GM19324 (cell line): ENCODE measurements around the gene LIX1.
"Not testable (repeated sequence)": the region's sequence is repeated elsewhere in the genome, so short reads cannot be mapped to it uniquely, and the experiment has no call there.

Source experiments
- ATAC-seq: cut with Tn5 transposase; IDR thresholded peaks from one replicate; pipeline ENCODE4 v1.9.1; 2021; ENCODE audit warnings: mild to moderate bottlenecking, moderate library complexity; ENCODE audit not compliant: unreplicated experiment, low FRiP score

LIX1 gene

DNA sequence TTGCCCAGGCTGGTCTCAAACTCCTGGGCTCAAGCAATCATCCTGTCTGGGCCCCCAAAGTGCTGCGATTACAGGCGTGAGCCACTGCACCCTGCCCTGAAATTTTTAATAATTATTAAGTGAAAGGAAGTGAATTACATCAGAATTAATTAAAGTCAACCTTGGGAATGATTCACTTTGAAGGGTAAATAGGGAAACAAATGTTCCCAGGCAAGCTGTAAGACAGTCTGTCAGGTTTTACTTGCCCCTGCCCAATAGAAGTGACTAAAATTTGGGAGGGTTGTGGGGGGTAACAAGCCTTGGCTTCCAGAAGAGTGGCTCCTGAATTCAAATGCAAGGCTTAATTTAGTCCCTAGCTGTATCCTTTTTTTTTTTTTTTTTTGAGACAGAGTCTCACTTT lies 1.3 kb upstream of the LIX1 start:
- ATAC-seq: no peak

GRCh38 chr5:97141539-97141938 lies 872 bp downstream of the LIX1 start:
- ATAC-seq: no peak

- ATAC-seq: no peak
Measured at GRCh38 chr5:97141031-97141430, 1.4 kb downstream of the LIX1 start.

DNA sequence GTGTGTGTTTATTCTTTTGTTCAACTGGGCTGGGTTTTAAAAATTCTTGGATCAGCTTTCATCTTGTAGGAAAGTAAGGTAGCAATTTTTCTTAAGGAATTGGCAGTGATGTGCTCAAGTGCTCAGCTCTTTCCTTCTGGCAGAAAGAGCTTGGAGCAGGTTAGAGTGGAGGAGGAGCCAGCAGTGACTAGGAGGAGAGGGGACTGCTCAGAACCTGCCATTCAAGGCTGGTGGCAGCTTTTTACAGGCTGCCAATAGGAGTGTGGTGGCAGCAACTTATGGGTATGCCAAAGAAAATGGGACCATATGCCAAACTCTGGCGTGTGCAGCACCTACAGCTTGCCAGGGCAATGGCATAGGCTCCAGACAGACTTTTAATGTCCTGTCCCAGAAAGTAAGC lies 2.2 kb downstream of the LIX1 start:
- ATAC-seq: not testable (repeated sequence)

DNA sequence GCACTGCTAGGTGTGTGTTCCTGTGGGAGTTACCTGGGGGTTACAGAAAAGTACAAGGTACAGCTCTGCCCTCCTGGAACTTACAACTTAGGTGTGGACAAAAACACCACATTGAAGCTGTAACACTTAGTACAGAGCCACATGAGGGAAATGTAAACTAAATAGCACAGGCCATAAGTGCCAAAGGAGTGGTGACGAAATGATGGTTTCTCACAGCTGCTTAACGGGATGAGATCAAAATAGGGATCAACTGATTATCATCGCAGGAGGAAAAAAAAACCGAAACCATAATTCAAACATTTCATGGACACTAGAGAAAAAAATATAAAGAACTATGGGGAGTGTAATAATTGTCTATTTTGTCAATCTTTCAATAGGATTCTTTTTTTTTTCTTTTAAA lies 5.9 kb downstream of the LIX1 start:
- ATAC-seq: no peak

GRCh38 chr5:97135868-97136267 lies 6.5 kb downstream of the LIX1 start:
- ATAC-seq: no peak

- ATAC-seq: no peak
Measured at GRCh38 chr5:97134634-97135033, 7.8 kb downstream of the LIX1 start.

- ATAC-seq: no peak
Measured at GRCh38 chr5:97133101-97133500, 9.3 kb downstream of the LIX1 start.

GRCh38 chr5:97131921-97132320 lies 10.5 kb downstream of the LIX1 start:
- no peak for ATAC-seq

GRCh38 chr5:97131139-97131710 lies 11.2 kb downstream of the LIX1 start:
- no peak for ATAC-seq

DNA sequence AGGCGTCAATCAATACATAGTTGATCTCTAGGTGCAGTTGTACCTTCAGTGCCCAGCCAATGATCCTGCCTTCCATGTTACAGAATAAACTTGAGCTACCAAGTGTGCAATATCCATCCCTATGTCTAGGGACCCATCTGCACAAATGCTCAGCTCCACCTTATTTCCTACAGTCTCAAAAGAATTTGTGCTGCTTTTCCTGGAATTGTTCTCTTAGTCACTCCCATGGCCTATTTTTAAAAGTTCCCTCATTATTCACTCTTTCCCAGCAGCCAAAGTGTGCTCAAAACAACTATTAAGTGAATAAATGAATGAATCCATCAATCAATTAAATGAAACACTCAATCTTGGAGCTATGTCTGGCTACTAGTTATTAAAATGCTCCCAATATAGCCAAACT lies 14.7 kb downstream of the LIX1 start:
- no peak for ATAC-seq

GRCh38 chr5:97125125-97125683 lies 17.2 kb downstream of the LIX1 start:
- no peak for ATAC-seq

GRCh38 chr5:97124335-97124734 lies 18.1 kb downstream of the LIX1 start:
- ATAC-seq: no peak

DNA sequence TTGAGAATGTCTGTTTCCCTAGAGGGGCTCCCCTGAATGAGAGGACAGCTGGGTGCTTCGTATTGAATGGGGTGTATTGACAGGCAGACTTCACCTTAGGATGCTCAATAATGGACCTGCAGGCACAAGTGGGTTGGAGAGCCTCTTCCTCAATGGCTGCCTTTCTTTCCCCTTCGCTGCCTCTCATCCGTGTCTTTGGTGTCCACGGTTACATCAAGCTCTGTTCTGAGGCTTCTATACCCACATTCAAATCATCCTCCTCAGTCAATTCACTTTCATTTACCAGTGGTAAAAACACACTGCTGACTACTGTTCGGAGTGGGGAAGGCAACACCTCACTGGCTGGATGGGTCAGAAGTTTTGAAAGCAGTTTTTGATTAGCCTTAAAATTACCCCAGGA lies 20.6 kb downstream of the LIX1 start:
- no peak for ATAC-seq

DNA sequence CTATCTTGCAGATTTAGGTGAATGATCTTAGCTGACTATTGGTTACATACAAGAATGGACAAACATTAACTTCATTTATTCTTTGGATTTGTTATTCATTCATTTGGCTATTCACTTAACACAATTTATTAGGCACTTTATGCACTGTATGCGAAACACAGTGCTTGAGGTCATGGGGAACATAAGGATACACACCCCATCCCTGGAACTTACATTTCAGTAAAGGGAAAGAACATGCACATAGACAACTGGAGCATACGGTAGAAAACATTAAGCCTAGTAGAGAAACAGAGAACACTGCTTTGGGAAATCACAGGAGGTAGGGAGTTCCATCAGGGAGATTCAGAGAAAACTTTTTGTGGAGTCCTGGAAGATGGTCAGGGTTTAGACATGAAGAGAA lies 22.2 kb downstream of the LIX1 start:
- ATAC-seq: no peak

- ATAC-seq: no peak
Measured at GRCh38 chr5:97119007-97119390, 23.4 kb downstream of the LIX1 start.

DNA sequence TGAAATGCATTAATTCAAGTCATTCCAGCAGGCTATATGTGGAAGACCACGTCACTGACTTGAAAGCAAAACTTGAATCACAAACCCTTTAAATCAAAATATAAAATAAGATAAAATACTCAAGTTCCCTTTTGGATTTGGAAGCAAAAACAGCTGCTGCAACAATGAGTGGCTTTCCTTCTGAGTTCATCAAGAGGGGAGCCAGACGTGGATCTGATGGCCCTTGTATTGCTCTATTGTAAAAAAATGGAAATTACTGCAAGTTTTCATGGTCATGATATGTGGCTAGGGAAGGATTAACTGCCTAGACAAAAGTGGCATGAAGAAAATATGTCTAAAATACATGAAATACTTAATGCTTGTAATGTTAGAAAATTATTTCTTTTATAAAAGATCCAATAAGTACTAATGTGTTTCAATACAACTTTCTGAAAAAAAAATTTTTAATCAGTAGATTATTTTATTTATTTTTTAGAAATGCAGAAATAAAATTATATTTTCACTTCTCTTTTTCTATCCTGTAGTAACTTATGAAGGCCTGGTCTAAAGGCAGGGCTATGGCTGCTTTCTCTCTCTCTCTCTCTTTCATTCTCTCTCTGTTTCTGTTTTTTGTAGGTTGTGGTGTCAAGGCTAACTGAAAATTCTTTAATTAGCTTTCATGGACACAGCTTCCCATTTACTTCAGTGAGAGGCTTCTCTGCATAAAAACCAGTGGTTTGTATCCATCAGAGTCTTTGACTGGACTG lies 24.0 kb downstream of the LIX1 start:
- no peak for ATAC-seq

DNA sequence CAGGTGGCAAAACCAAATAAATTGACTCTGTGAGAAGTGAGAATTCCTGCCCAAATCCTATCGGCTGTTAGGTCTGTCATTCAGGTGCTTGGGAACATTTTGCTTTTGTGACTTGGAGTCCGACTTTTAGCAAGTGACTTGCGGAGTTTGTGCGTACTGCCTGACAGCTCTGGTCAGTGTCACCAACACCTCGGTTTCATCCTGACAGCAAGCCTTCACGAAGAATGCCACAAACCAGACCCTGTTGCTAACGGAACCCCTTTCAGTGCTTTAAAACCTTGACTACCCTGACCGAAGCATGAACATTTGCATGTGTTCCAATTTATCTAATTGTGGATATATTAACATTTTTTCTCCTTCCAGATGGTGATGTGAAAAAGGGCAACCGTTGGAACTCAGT lies 26.5 kb downstream of the LIX1 start:
- no peak for ATAC-seq

DNA sequence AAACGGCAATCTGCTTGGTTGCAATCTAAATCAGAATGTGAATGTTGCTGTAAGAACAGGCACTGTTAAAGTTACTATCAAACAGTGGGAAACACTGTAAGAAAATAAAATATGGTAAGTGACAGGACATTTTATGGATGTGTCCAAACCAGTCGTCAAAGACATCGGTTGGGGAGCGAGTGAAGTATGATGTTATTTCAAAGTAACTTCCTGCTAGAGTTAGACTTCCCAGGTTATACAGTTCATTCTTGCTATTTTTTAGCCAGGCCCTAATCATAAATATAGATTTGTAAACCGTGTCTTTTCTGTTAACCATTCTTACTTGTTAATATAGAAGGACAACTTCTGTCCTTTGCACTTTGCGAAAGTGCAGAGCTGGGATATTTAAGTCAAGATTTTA lies 30.2 kb downstream of the LIX1 start:
- ATAC-seq: no peak

DNA sequence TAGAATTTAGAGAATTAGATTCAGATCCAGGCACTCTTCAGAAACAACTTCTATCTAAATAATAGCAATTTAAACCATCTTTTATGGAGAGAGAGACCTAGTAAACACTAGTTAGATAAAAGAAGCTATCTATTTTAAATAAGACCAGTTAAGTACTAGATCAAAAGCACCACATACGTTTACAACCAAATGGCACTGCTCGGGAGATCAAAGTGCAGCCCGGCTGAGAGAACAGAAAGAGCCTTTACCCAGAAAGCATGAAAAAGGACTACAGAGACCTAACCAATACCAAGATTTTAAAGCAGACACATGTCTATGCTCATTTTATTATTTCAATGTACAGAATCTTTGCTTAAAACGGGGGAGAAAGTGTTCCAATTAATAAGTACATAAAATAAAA lies 30.8 kb downstream of the LIX1 start:
- ATAC-seq: no peak

DNA sequence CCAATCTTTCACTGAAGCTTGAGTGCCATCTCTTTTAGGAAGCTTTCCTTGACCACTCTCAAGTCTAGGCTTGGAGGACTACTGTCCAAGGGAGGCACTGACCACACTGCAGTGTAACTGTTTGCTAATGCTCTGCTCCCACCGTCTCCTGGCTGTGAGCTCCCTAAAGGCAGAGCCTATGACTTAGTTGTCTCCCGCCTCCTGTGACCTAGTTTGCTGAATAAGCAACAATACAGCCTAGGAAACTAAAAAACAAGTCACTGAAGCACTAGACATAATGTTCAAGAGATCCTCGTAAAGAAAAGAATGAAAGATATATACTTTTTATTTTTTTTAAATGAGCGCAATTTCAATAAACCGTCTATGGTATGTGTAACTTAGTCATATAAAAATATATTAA lies 31.4 kb downstream of the LIX1 start:
- no peak for ATAC-seq

- ATAC-seq: no peak
Measured at GRCh38 chr5:97107318-97107717, 35.1 kb downstream of the LIX1 start.
